GM19240 (cell line): ENCODE results near the gene DNAH3.
"Not testable (repeated sequence)": the region's sequence is repeated elsewhere in the genome, so short reads cannot be mapped to it uniquely, and the experiment has no call there.

Source experiments
- DNase-seq: peaks from one replicate; pipeline ENCODE4 v3.0.0; 2011; ENCODE audit warnings: low spot score; ENCODE audit not compliant: insufficient read length

Gene DNAH3

DNA sequence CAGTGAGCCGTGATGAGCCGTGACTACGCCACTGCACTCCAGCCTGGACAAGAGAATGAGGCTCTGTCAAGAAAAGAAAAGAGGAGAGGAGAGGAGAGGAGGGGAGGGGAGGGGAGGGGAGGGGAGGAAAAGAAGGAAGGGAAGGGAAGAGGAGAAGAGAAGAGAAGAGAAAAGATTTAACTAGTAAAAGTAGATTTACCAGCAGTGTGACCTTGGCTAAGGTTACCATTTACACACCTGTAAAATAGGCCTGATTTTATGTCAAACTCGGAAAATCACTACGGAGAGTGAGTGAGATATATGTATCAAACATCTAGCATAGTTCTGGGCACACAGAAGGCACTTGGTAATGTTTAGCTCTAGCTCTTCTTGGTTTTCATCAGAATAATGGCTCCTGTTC lies 140.8 kb downstream of the DNAH3 start:
- no peak for DNase-seq

GRCh38 chr16:21005008-21005407 lies 145.6 kb downstream of the DNAH3 start:
- no peak for DNase-seq

DNA sequence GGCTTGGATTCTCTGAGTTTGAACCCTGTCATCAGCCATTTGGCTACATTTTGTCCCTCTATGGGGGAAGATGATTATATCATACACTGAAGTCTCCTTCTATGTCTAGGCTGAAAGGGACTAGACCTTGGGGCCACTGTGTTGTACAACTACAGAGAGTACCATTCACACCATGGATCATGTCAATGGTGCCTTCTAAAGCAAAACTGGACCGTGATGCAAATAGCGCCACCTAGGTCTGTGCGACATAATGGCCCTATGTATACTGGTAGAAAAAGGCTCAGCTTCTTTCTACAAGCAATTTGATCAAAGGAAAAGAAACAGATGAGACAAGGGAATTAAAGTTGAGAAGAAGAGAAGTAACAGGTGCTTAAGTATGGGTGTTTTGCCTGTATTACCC lies 149.4 kb downstream of the DNAH3 start:
- no peak for DNase-seq

- DNase-seq = no peak
These were observed 153.5 kb downstream of the DNAH3 start for GRCh38 chr16:20997147-20997546.

DNA sequence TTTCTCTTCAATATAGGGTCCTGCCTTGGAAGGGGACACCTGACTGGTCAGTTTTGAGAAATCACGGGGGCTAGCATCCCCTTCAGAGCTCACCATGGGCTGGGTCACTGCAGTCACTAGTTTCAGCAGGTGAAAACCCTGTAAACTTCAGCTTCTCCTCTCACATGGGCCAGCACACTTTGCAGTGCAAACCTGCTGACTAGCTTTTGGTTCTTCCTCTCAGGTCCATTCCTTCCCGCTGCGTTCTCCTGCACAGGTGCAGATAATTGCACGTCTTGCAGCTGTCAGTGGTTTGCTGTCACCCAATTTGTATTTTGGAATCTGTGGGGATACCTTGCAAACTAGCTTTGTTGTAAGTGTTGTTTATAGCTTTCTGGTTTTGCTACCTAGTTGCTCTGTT lies 154.9 kb downstream of the DNAH3 start:
- no peak for DNase-seq

GRCh38 chr16:20989496-20990070 lies 161.1 kb downstream of the DNAH3 start:
- not testable (repeated sequence) for DNase-seq

DNA sequence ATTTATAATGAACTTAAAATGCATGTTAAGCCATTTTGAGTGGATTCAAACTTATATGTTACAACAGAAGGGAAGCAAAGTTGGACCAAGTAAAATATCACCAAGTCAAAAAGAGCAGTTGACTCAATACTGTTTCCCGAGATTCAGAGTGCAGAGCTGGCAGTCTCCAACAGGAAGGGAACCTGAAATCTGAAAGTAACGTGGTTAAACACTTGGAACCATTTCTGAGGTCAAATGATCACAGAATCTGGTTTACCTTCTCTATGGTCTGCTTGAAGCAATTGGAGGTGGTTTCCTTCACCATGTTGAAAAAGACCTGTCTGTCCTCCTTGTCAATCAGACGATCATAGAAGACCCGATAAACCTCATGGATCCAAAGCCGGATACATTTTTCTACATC lies 163.6 kb downstream of the DNAH3 start:
- no peak for DNase-seq

- no peak for DNase-seq
These were observed 166.6 kb downstream of the DNAH3 start for GRCh38 chr16:20984019-20984418.

DNA sequence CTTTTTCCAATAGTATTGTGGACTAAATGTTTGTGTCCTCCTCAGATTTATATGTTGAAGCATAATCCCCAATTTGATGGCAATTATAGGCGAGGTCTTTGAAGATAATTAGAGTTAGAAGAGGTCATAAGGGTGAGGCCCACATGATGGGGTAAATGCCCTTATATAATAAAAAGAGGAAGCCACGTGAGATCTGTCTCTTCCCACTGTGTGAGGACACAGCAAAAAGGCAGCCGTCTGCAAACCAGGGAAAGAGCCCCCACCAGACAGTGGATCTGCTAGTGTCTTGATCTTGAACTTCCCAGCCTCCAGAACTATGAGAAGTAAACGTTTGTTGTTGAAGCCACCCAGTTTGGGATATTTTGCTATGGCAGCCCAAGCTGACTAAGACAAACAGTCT lies 174.1 kb downstream of the DNAH3 start:
- DNase-seq = no peak

GRCh38 chr16:20973201-20973600 lies 177.4 kb downstream of the DNAH3 start:
- DNase-seq = not testable (repeated sequence)

DNA sequence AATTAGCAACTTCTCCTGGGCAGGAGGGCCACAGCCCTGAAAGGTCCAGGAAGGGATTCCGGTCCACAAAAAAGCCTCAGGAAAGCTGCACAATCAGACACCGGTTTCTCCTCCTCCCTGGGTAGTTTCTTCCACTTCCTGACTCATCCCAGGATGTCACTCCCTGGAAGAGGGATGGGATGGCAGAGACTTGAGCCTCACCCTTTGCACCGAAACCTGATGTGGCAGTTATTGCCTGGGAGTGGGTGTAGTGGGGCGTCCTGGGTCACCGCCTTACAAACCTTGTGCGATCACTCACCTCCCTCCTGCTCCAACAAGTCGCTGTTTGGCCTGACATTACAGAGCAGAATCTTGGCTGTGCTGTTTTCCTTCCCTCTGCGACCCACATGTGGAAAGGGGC lies 179.2 kb downstream of the DNAH3 start:
- DNase-seq = no peak

DNA sequence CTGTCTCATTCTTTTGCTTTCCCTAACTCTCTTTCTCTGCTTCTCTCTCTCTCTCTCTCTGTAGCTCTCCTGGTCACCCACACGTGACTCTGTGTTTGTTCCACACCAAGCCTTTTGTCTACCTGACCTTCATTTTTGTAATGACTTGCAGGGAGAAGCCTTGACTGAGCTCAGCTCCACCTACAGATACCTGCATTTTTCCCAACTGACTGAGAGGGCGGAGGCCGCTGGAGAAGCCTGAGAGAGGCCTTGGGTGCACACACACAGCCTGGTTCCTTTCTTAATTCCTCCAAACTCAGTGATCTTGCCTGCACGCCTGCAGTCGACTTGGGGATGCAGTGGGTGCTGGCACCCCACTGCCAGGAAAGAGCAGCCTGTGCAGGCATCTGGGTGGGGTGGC lies 181.3 kb downstream of the DNAH3 start:
- DNase-seq = no peak

DNA sequence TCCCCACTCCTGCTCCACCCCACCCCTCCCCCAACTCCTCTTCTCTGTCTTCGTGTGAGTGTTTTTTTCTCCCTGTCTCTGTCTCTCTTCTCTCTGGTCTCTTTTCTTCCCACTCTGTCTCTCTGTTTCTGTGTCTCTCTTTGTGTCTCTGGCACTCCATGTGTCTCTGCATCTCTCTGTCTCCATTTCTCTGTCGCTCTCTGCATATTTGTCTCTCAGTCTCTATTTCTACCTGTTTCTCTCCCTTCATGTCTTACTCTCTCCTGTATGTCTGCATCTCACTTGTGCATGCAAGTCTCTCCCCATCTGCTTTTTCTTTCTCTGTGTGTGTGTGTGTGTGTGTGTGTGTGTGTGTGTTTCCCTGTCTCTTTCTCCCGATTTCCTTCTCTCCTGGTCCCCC lies 181.9 kb downstream of the DNAH3 start:
- DNase-seq = no peak

DNA sequence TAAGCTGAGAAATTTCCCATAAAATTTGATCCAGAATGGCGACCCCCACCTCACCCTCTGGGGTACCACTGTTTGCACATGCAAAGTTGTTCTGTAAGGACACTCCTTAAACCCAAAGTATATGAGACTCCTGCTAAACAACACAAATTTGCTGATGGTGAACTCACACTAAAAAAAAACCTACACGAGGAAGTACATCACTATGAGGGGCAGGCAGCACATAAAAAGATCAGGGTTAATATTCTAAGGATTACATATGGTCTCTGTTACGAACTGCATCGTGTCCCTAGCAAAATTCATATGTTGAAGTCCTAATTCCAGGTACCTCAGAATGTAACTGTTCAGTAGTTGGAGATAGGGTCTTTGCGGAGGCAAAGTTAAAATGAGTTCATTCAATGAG lies 189.7 kb downstream of the DNAH3 start:
- DNase-seq = no peak

GRCh38 chr16:20957153-20957552 lies 193.5 kb downstream of the DNAH3 start:
- no peak for DNase-seq

DNA sequence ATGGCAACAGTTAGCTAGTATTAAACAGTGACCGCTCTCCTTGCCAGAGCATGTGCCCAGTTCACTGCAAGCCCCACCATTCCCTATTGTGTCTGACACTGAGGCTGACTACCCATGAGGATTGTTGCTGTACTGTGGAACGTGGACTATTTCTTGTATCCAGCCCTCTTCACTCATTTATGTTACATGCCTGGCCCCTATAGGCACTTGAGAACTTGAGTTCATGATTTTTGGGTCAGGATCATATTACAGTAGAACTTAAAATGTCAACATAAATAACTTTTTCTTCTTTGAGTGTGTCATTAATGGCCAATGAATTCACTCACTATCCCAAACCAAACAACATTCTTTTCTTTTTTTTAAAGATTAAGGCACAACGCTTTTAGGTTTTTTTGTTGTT lies 194.3 kb downstream of the DNAH3 start:
- DNase-seq = no peak

DNA sequence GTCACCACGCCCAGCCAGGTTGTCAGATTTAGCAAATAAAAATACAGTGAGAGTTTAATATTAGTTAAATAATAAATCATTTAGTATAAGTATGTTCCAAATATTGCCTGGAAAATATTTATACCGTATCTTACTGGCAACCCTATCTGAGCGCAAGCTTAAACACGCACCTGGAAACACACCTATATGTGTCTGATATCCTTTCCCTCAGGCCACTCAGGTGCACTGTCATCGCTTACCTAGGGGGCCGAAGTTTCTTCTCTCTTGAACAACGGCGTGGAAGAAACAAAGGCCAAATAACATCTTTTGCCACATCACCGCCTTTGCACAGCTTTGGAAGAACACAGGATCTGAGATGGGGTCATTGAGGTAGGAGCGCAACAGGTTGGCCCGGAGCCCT lies 196.1 kb downstream of the DNAH3 start:
- no peak for DNase-seq

DNA sequence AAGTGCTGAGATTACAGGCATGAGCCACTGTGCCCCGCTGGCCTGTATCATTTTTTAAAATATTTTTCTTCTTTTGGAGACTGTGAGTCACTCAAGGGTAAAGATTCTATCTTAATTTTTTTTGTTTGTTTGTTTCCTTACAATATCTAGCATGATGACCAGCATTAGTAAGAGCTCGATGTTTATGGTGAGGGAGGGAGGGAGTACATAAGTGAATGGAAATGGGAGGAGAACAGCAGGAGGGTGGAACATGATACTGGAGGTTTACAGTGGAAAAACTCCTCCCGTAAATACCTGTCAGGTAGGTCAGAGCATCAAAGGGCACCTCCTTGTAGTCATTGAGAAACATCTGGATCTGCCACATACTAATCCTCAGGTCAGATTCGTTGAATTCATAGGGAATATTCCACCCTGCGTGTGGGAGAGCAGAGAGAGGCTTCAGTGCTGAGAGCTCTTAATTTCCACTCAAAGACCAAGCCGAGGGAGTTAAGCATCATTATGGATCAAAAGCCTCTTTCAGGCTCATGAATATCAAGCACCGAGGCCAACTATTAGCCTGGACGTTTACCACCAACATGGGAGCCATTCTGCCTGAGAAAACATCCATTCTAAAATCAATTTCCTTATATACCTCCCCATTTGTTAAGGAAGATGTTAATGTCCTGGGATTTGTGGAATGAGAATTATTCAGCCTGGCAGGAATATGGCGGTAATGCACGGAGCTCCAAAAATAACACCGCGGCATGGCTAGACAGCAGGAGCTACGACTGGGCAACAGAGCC lies 198.3 kb downstream of the DNAH3 start:
- no peak for DNase-seq

- DNase-seq = no peak
These were observed 200.4 kb downstream of the DNAH3 start for GRCh38 chr16:20950294-20950693.

DNA sequence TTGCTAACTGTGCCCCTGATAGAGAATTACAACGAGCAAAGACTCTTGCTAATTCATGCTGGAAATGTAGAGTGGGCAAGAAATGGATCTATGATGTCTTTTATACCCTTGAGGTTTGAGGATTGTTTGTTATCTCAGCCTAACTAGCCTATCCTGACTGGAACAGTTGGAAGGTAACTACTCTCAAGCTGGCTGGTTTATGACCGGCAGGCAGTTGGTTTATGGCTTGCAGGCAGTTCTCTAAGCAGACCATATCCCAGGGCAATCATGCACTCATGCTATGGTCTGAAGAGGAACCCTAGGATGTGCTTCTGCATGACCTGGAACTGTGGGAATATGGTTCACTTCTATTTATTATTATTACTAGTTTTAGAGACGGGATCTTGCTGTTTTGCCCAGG lies 201.0 kb downstream of the DNAH3 start:
- DNase-seq = no peak

DNA sequence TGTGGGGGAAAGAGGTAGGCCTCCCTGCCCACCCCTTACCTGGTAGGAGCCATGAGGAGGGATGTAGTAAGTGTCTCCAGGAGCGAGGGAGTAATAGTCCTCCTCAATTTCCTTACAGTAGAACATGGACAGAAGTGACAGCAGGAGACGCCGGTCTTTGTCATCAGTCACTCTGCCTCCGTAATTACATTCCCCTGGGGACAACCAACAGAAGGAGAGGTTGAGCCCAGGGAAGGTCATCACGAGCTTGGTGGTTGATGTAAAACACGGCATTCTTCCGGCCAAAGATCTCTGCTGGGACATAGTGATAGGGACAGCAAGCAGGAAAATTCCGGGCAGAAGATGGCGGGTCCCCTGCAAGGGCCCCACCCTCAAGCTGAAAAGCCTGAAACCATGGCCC lies 202.2 kb downstream of the DNAH3 start:
- no peak for DNase-seq

GRCh38 chr16:20946015-20946629 lies 204.5 kb downstream of the DNAH3 start:
- no peak for DNase-seq

- DNase-seq = not testable (repeated sequence)
These were observed 205.1 kb downstream of the DNAH3 start for GRCh38 chr16:20945575-20945875.
